ENCODE measurements around the gene ABCC8.

The ABCC8 gene

GRCh38 chr11:17389957-17390649 is 86.5 kb downstream of the ABCC8 start:
- in situ Hi-C loops (cut with HindIII; ENCODE audit: low sequenced_read_pairs): no loop called here

- in situ Hi-C loops (cut with HindIII; ENCODE audit: low sequenced_read_pairs): no loop called here
These were observed 87.3 kb downstream of the ABCC8 start for GRCh38 chr11:17389211-17389956.

- in situ Hi-C loops (cut with HindIII; ENCODE audit: low sequenced_read_pairs): no loop called here
These were observed 87.9 kb downstream of the ABCC8 start, which contains the start of gene KCNJ11 for GRCh38 chr11:17388609-17389210. Gene KCNJ11, minus strand, starts transcription at chr11:17388659. Its CDS starts 568 bp downstream, at chr11:17388091.

- in situ Hi-C loops (cut with HindIII; ENCODE audit: low sequenced_read_pairs): no loop called here
These were observed 88.8 kb downstream of the ABCC8 start for GRCh38 chr11:17387811-17388210.

GRCh38 chr11:17387254-17387653 is 89.4 kb downstream of the ABCC8 start:
- in situ Hi-C loops (cut with HindIII; ENCODE audit: low sequenced_read_pairs): no loop called here

- in situ Hi-C loops (cut with HindIII; ENCODE audit: low sequenced_read_pairs): no loop called here
These were observed 90.1 kb downstream of the ABCC8 start for GRCh38 chr11:17386331-17387084.

GRCh38 chr11:17385926-17386325 is 90.7 kb downstream of the ABCC8 start:
- in situ Hi-C loops (cut with HindIII; ENCODE audit: low sequenced_read_pairs): no loop called here

- in situ Hi-C loops (cut with HindIII; ENCODE audit: low sequenced_read_pairs): no loop called here
These were observed 91.2 kb downstream of the ABCC8 start for GRCh38 chr11:17385492-17385891.

- in situ Hi-C loops (cut with HindIII; ENCODE audit: low sequenced_read_pairs): no loop called here
These were observed 92.6 kb downstream of the ABCC8 start for GRCh38 chr11:17384002-17384511.

GRCh38 chr11:17383461-17383860 is 93.2 kb downstream of the ABCC8 start:
- in situ Hi-C loops (cut with HindIII; ENCODE audit: low sequenced_read_pairs): no loop called here

GRCh38 chr11:17382046-17382728 is 94.5 kb downstream of the ABCC8 start:
- in situ Hi-C loops (cut with HindIII; ENCODE audit: low sequenced_read_pairs): no loop called here

GRCh38 chr11:17381156-17381555 is 95.5 kb downstream of the ABCC8 start:
- in situ Hi-C loops (cut with HindIII; ENCODE audit: low sequenced_read_pairs): no loop called here

- in situ Hi-C loops (cut with HindIII; ENCODE audit: low sequenced_read_pairs): no loop called here
These were observed 97.1 kb downstream of the ABCC8 start for GRCh38 chr11:17379383-17380180.

GRCh38 chr11:17378655-17379054 is 98.0 kb downstream of the ABCC8 start:
- in situ Hi-C loops (cut with HindIII; ENCODE audit: low sequenced_read_pairs): no loop called here

GRCh38 chr11:17376493-17376892 is 100.2 kb downstream of the ABCC8 start:
- in situ Hi-C loops (cut with HindIII; ENCODE audit: low sequenced_read_pairs): no loop called here

GRCh38 chr11:17375547-17375946 is 101.1 kb downstream of the ABCC8 start:
- in situ Hi-C loops (cut with HindIII; ENCODE audit: low sequenced_read_pairs): no loop called here

- in situ Hi-C loops (cut with HindIII; ENCODE audit: low sequenced_read_pairs): no loop called here
These were observed 105.0 kb downstream of the ABCC8 start for GRCh38 chr11:17371614-17372013.

GRCh38 chr11:17369684-17370243 is 106.9 kb downstream of the ABCC8 start:
- in situ Hi-C loops (cut with HindIII; ENCODE audit: low sequenced_read_pairs): no loop called here

- in situ Hi-C loops (cut with HindIII; ENCODE audit: low sequenced_read_pairs): no loop called here
These were observed 107.6 kb downstream of the ABCC8 start for GRCh38 chr11:17369094-17369493.

Data from DLD1 (cell line).